HepG2 (cell line): ENCODE results near the gene PRSS22. TPM values are rescaled to one million over a fixed set of nuclear protein-coding genes. Genes with fewer than 3 reads are reported as not detected.

ENCODE experiments used
- BORCS8-MEF2B ChIP-seq: sonication (generic); formaldehyde crosslinking; IDR thresholded peaks from 2 replicates; pipeline ENCODE4 v1.8.0; 2022; ENCODE audit warnings: mild to moderate bottlenecking, missing genetic modification reagents
- CHCHD3 ChIP-seq: sonication (generic); formaldehyde crosslinking; IDR thresholded peaks from 2 replicates; pipeline ENCODE4 v1.8.0; 2022; ENCODE audit warnings: mild to moderate bottlenecking, missing genetic modification reagents, moderate library complexity
- HCFC1 ChIP-seq: fragments of 150-350 bp; IDR thresholded peaks from 2 replicates; pipeline ENCODE4 v1.6.1; 2014; ENCODE audit warnings: low read depth, low read length
- MTF1 ChIP-seq: sonication (generic); formaldehyde crosslinking; IDR thresholded peaks from 2 replicates; pipeline ENCODE4 v1.5.0; 2020; ENCODE audit warnings: missing genetic modification reagents
- REL ChIP-seq: sonication (generic); formaldehyde crosslinking; conservative IDR thresholded peaks from 2 replicates; pipeline ENCODE4 v1.8.0; 2022; ENCODE audit warnings: mild to moderate bottlenecking, missing genetic modification reagents, moderate library complexity
- RFXAP ChIP-seq: sonication (generic); formaldehyde crosslinking; IDR thresholded peaks from 2 replicates; pipeline ENCODE4 v1.4.0; 2020; ENCODE audit warnings: missing genetic modification reagents, borderline replicate concordance
- SAFB2 ChIP-seq: sonication (generic); formaldehyde crosslinking; IDR thresholded peaks from 2 replicates; pipeline ENCODE4 v1.5.1; 2020; ENCODE audit warnings: missing genetic modification reagents, low read depth, mild to moderate bottlenecking, borderline replicate concordance
- THRA ChIP-seq: sonication (generic); formaldehyde crosslinking; IDR thresholded peaks from 2 replicates; pipeline ENCODE4 v1.4.0; 2020; ENCODE audit warnings: missing genetic modification reagents, borderline replicate concordance
- TMF1 ChIP-seq: sonication (generic); formaldehyde crosslinking; IDR thresholded peaks from 2 replicates; pipeline ENCODE4 v1.8.1; 2022; ENCODE audit warnings: low read depth, missing genetic modification reagents
- ZFP37 ChIP-seq: sonication (generic); formaldehyde crosslinking; IDR thresholded peaks from 2 replicates; pipeline ENCODE4 v1.4.0; 2020; ENCODE audit warnings: missing genetic modification reagents, borderline replicate concordance
- ZKSCAN1 ChIP-seq: fragments of 150-350 bp; IDR thresholded peaks from 2 replicates; pipeline ENCODE4 v1.6.1; 2014; ENCODE audit warnings: low read length
- ZNF296 ChIP-seq: sonication (generic); formaldehyde crosslinking; conservative IDR thresholded peaks from 2 replicates; pipeline ENCODE4 v1.5.0; 2020; ENCODE audit warnings: mild to moderate bottlenecking, missing genetic modification reagents
- ZNF441 ChIP-seq: sonication (generic); formaldehyde crosslinking; IDR thresholded peaks from 2 replicates; pipeline ENCODE4 v1.7.0; 2021; ENCODE audit warnings: missing genetic modification reagents, borderline replicate concordance
- ZNF614 ChIP-seq: IDR thresholded peaks from 2 replicates; pipeline ENCODE4 v1.6.1; 2018; ENCODE audit warnings: missing biosample characterization, missing genetic modification reagents, inconsistent platforms, borderline replicate concordance
- ZNF644 ChIP-seq: IDR thresholded peaks from 2 replicates; pipeline ENCODE4 v1.6.1; 2016; ENCODE audit warnings: low read depth
- ZNF737 ChIP-seq: sonication (generic); formaldehyde crosslinking; IDR thresholded peaks from 2 replicates; pipeline ENCODE4 v1.5.0; 2020; ENCODE audit warnings: missing genetic modification reagents, mild to moderate bottlenecking, borderline replicate concordance
- ZNF773 ChIP-seq: sonication (generic); formaldehyde crosslinking; IDR thresholded peaks from 2 replicates; pipeline ENCODE4 v1.4.0; 2020; ENCODE audit warnings: missing genetic modification reagents, borderline replicate concordance
- polyA plus RNA-seq, 8 experiments: library from polyadenylated mRNA; depleted of rRNA in 3 of 8; stranded (reverse) in 7 of 8; unstranded in 1 of 8; fragments of >200 nt; fragmentation: Illumina TruSeq in 4 of 8; extraction: Trizol in 4 of 8; gene quantifications; 2 replicates each; pipeline versions ENCODE4 v1.2.1 to v1.2.3, GENCODE V29; 2011 to 2016; ENCODE audit warnings: low read depth in 4 of 8, missing spikeins in 1 of 8, mixed read lengths in 1 of 8; ENCODE audit not compliant: insufficient read depth in 1 of 8
- total RNA-seq, 5 experiments: library from RNA; depleted of rRNA; stranded (reverse); fragments of >200 nt; fragmentation: Illumina TruSeq; extraction: Trizol; gene quantifications; 2 replicates each; pipeline ENCODE4 v1.2.3, GENCODE V29; 2016; ENCODE audit warnings: low read depth in 1 of 5
- TF ChIP-seq, protein P1 (sequence below): sonication (generic); formaldehyde crosslinking; IDR thresholded peaks from 2 replicates; pipeline ENCODE4 v1.5.0; 2020; ENCODE audit warnings: mild to moderate bottlenecking, missing genetic modification reagents
- TF ChIP-seq, protein P2 (sequence below): sonication (generic); formaldehyde crosslinking; IDR thresholded peaks from 2 replicates; pipeline ENCODE4 v1.5.0; 2020; ENCODE audit warnings: missing genetic modification reagents
- TF ChIP-seq, protein P3 (sequence below): sonication (generic); formaldehyde crosslinking; IDR thresholded peaks from 2 replicates; pipeline ENCODE4 v1.5.0; 2020; ENCODE audit warnings: mild to moderate bottlenecking, missing genetic modification reagents, borderline replicate concordance
- TF ChIP-seq, protein P4 (sequence below): IDR thresholded peaks from 2 replicates; pipeline ENCODE4 v1.6.1; 2018; ENCODE audit warnings: missing genetic modification reagents

PRSS22 gene
- total and polyA plus RNA-seq, 2 of the 13 experiments (the other 11 are each of a cell fraction or from before 2014, with no cell fraction given): 0.24 to 0.32 TPM

DNA sequence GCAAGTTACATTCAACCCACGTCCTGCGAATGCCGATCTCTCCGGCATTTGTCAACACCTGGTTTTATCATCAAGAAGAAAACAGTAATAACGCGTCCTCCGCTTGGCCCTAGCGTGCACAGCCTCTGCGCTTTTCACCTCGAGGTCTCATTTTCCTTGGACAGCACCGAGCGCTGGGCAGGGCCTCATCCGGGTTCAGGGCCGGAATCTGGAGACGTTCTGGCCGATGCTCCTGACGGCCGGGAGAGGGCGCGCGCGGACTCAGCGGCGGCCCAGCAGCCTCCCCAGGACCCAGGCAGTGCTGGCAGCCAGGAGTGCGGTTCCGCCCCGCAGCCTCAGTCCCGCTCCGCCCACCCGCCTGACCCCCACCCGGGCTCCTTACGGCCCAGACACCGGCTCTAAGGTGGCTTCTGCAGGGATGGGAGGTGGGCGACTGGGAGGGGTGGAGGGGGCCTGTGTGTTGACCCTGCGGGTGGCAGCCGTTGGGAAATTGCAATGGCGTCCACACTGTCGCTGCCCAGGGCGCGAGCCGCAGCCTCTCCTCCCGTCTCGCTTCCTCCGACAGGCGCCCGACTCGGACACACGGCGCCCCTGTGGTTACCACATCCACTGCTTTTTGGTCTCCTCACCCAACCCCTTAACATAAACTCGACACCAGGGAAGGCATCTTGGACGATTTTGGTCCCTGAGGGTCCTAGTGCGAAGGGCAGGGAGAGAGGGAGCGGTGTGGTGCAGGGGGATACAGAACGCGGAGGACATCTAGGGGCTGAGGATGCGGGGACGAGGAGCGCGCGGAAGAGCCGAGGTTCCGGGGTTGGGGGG lies 46.3 kb upstream of the PRSS22 start (continued):
- TF ChIP-seq ZNF296 (CRISPR knock-in tag) (no peak), ZKSCAN1 (no peak), ZNF773 (CRISPR knock-in tag) (peak; percentile 36; the same call in 1 of the 2 replicates), CHCHD3 (CRISPR knock-in tag) (no peak), MTF1 (CRISPR knock-in tag) (no peak), HCFC1 (no peak), ZNF614 (CRISPR knock-in tag) (peak; percentile 48; the same call in 1 of the 2 replicates), BORCS8-MEF2B (CRISPR knock-in tag) (no peak), ZNF737 (CRISPR knock-in tag) (no peak), ZFP37 (CRISPR knock-in tag) (0 out of 2 replicates have a peak, but pooled peaks have one; percentile 18), RFXAP (CRISPR knock-in tag) (peak; percentile 65; the same call in 1 of the 2 replicates), REL (peak; percentile 29; the same call in 1 of the 2 replicates), SAFB2 (CRISPR knock-in tag) (no peak; the same call in 1 of the 2 replicates), TMF1 (CRISPR knock-in tag) (no peak), ZNF441 (CRISPR knock-in tag) (0 out of 2 replicates have a peak, but pooled peaks have one; percentile 29), ZNF644 (no peak), THRA (peak; percentile 72; the same call in 1 of the 2 replicates)
- TF ChIP-seq, protein P1, sequence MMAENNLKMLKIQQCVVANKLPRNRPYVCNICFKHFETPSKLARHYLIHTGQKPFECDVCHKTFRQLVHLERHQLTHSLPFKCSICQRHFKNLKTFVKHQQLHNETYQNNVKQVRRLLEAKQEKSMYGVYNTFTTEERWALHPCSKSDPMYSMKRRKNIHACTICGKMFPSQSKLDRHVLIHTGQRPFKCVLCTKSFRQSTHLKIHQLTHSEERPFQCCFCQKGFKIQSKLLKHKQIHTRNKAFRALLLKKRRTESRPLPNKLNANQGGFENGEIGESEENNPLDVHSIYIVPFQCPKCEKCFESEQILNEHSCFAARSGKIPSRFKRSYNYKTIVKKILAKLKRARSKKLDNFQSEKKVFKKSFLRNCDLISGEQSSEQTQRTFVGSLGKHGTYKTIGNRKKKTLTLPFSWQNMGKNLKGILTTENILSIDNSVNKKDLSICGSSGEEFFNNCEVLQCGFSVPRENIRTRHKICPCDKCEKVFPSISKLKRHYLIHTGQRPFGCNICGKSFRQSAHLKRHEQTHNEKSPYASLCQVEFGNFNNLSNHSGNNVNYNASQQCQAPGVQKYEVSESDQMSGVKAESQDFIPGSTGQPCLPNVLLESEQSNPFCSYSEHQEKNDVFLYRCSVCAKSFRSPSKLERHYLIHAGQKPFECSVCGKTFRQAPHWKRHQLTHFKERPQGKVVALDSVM (CRISPR knock-in tag): peak; percentile 80
- TF ChIP-seq, protein P2, sequence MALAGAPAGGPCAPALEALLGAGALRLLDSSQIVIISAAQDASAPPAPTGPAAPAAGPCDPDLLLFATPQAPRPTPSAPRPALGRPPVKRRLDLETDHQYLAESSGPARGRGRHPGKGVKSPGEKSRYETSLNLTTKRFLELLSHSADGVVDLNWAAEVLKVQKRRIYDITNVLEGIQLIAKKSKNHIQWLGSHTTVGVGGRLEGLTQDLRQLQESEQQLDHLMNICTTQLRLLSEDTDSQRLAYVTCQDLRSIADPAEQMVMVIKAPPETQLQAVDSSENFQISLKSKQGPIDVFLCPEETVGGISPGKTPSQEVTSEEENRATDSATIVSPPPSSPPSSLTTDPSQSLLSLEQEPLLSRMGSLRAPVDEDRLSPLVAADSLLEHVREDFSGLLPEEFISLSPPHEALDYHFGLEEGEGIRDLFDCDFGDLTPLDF (CRISPR knock-in tag): no peak
- TF ChIP-seq, protein P3, sequence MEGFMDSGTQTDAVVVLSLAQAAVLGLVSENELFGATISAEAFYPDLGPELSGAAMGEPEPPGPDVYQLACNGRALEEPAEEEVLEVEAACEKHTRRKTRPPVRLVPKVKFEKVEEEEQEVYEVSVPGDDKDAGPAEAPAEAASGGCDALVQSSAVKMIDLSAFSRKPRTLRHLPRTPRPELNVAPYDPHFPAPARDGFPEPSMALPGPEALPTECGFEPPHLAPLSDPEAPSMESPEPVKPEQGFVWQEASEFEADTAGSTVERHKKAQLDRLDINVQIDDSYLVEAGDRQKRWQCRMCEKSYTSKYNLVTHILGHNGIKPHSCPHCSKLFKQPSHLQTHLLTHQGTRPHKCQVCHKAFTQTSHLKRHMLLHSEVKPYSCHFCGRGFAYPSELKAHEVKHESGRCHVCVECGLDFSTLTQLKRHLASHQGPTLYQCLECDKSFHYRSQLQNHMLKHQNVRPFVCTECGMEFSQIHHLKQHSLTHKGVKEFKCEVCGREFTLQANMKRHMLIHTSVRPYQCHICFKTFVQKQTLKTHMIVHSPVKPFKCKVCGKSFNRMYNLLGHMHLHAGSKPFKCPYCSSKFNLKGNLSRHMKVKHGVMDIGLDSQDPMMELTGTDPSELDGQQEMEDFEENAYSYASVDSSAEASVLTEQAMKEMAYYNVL: 0 out of 2 replicates have a peak, but pooled peaks have one; percentile 22
- TF ChIP-seq, protein P4, sequence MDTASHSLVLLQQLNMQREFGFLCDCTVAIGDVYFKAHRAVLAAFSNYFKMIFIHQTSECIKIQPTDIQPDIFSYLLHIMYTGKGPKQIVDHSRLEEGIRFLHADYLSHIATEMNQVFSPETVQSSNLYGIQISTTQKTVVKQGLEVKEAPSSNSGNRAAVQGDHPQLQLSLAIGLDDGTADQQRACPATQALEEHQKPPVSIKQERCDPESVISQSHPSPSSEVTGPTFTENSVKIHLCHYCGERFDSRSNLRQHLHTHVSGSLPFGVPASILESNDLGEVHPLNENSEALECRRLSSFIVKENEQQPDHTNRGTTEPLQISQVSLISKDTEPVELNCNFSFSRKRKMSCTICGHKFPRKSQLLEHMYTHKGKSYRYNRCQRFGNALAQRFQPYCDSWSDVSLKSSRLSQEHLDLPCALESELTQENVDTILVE (CRISPR knock-in tag): peak; percentile 65; the same call in 1 of the 2 replicates
